ENCODE results near the gene EIF3M. TPM values are rescaled to one million over a fixed set of nuclear protein-coding genes. Genes with fewer than 3 reads are reported as not detected.

Gene EIF3M
- total and polyA plus RNA-seq, 2 experiments from 2014 or later = 261 to 508 TPM

GRCh38 chr11:32580967-32581366 is 2.7 kb upstream of the EIF3M start:
- H4K20me1 ChIP-seq (ENCODE audit: insufficient read depth, poor library complexity, severe bottlenecking) = peaks cover 12% of the 10 kb centered on the region
- no peaks in the 10 kb centered on the region for H3K9me3 ChIP-seq (ENCODE audit: low read depth)

GRCh38 chr11:32581556-32581955 is 2.1 kb upstream of the EIF3M start:
- Histone ChIP-seq H3K4me2 (no peak overlapping the region), H3K9me2 (replicated peaks; ENCODE audit: insufficient read depth) (no peaks in the 10 kb centered on the region), H3K27ac (no peak overlapping the region), H4K20me1 (ENCODE audit: insufficient read depth, poor library complexity, severe bottlenecking) (peaks cover 18% of the 10 kb centered on the region), H3K79me2 (peaks cover 24% of the 10 kb centered on the region), H3K27me3 (no peaks in the 10 kb centered on the region), H3K4me3 (no peak overlapping the region), H3K9me3 (ENCODE audit: low read depth) (no peaks in the 10 kb centered on the region), H2AFZ (no peak overlapping the region), H3K4me1 (ENCODE audit: insufficient read depth) (peaks cover 17% of the 10 kb centered on the region), H3K36me3 (replicated peaks; ENCODE audit: insufficient read depth, low read depth) (no peaks in the 10 kb centered on the region)
- DNase-seq (ENCODE audit: low spot score) = no peak
- TF ChIP-seq CTCF (IDR thresholded peaks at IDR 0.05; ENCODE audit: poor library complexity) (no peak), EZH2phosphoT487 (IDR thresholded peaks at IDR 0.05; ENCODE audit: low read depth, severe bottlenecking, unreplicated experiment) (no peak), EZH2 (IDR thresholded peaks at IDR 0.05; ENCODE audit: borderline replicate concordance) (no peak)
- WGBS (ENCODE audit: low lambda C conversion rate, missing lambda C conversion rate) = 94% methylated on average over 3 of the region's 3 CpGs

More at GRCh38 chr11:32580967-32581366, 2.7 kb upstream of the EIF3M start:
- Histone ChIP-seq H2AFZ (no peak overlapping the region), H3K36me3 (replicated peaks; ENCODE audit: insufficient read depth, low read depth) (no peaks in the 10 kb centered on the region), H3K27me3 (no peaks in the 10 kb centered on the region), H3K4me3 (no peak overlapping the region), H3K4me1 (ENCODE audit: insufficient read depth) (peaks cover 11% of the 10 kb centered on the region), H3K4me2 (no peak overlapping the region), H3K9me2 (replicated peaks; ENCODE audit: insufficient read depth) (no peaks in the 10 kb centered on the region), H3K79me2 (peaks cover 19% of the 10 kb centered on the region), H3K27ac (no peak overlapping the region)
- TF ChIP-seq EZH2phosphoT487 (IDR thresholded peaks at IDR 0.05; ENCODE audit: low read depth, severe bottlenecking, unreplicated experiment) = no peak
- no peak for TF ChIP-seq CTCF (IDR thresholded peaks at IDR 0.05; ENCODE audit: poor library complexity)
- TF ChIP-seq EZH2 (IDR thresholded peaks at IDR 0.05; ENCODE audit: borderline replicate concordance) = no peak
- DNase-seq (ENCODE audit: low spot score) = no peak
- 42% methylated on average over 2 of the region's 2 CpGs for WGBS (ENCODE audit: low lambda C conversion rate, missing lambda C conversion rate)

GRCh38 chr11:32584921-32585320 is 1.3 kb downstream of the EIF3M start:
- Histone ChIP-seq H3K27ac (peak overlapping the region; percentile 92), H3K4me3 (peak overlapping the region; percentile 64), H2AFZ (peak overlapping the region; percentile 62), H4K20me1 (ENCODE audit: insufficient read depth, poor library complexity, severe bottlenecking) (peaks cover 37% of the 10 kb centered on the region), H3K9me2 (replicated peaks; ENCODE audit: insufficient read depth) (no peaks in the 10 kb centered on the region), H3K27me3 (no peaks in the 10 kb centered on the region), H3K36me3 (replicated peaks; ENCODE audit: insufficient read depth, low read depth) (no peaks in the 10 kb centered on the region), H3K4me2 (peak overlapping the region; percentile 85), H3K4me1 (ENCODE audit: insufficient read depth) (peaks cover 18% of the 10 kb centered on the region), H3K9me3 (ENCODE audit: low read depth) (no peaks in the 10 kb centered on the region), H3K79me2 (peaks cover 58% of the 10 kb centered on the region)
- peak; percentile 15 for DNase-seq (ENCODE audit: low spot score)
- TF ChIP-seq EZH2 (IDR thresholded peaks at IDR 0.05; ENCODE audit: borderline replicate concordance) = no peak
- 3% methylated on average over 7 of the region's 7 CpGs for WGBS (ENCODE audit: low lambda C conversion rate, missing lambda C conversion rate)

- Histone ChIP-seq H3K79me2 (peaks cover 59% of the 10 kb centered on the region), H3K4me1 (ENCODE audit: insufficient read depth) (peaks cover 18% of the 10 kb centered on the region), H3K4me3 (no peak overlapping the region), H3K27me3 (no peaks in the 10 kb centered on the region), H3K4me2 (peak overlapping the region; percentile 85), H3K9me2 (replicated peaks; ENCODE audit: insufficient read depth) (no peaks in the 10 kb centered on the region), H3K27ac (no peak overlapping the region), H3K36me3 (replicated peaks; ENCODE audit: insufficient read depth, low read depth) (no peaks in the 10 kb centered on the region), H4K20me1 (ENCODE audit: insufficient read depth, poor library complexity, severe bottlenecking) (peaks cover 39% of the 10 kb centered on the region), H3K9me3 (ENCODE audit: low read depth) (no peaks in the 10 kb centered on the region), H2AFZ (no peak overlapping the region)
- 75% methylated on average over 4 of the region's 4 CpGs for WGBS (ENCODE audit: low lambda C conversion rate, missing lambda C conversion rate)
- DNase-seq (ENCODE audit: low spot score) = no peak
- TF ChIP-seq CTCF (IDR thresholded peaks at IDR 0.05; ENCODE audit: poor library complexity) (peak; percentile 26), EZH2 (IDR thresholded peaks at IDR 0.05; ENCODE audit: borderline replicate concordance) (no peak)
These were observed 3.1 kb downstream of the EIF3M start for GRCh38 chr11:32586576-32587190.

Measured in hepatocyte (in vitro differentiated cells).